Caco-2 (cell line): ENCODE results near the gene KIRREL3. TPM values are rescaled to one million over a fixed set of nuclear protein-coding genes. Genes with fewer than 3 reads are reported as not detected.

Experiments
- BruUV-seq: library from RNA; stranded (reverse); fragments of 400-500 nt; replicated peaks from 2 replicates; lab custom pipeline; 2021; lab: Mats Ljungman, UMichigan
- CTCF ChIA-PET: fragments of 300-600 bp; sonication (Branson Sonifier 250); formaldehyde crosslinking; loops from one replicate; lab custom pipeline; 2022; ENCODE audit warnings: antibody characterized with exemption; lab: Charles Lee
- POLR2A ChIA-PET: fragments of 300-600 bp; sonication (Branson Sonifier 250); formaldehyde crosslinking; loops from one replicate; lab custom pipeline; 2022; ENCODE audit warnings: antibody characterized with exemption; lab: Charles Lee
- DNase-seq, 2 experiments: peaks; one replicate each; pipeline versions ENCODE4 v3.0.0 to v3.0.0-alpha.2; 2020 to 2022
- H3K27me3 ChIP-seq: replicated peaks from 2 replicates; pipeline ENCODE4 v1.6.0; 2011; ENCODE audit warnings: low read length; ENCODE audit not compliant: control insufficient read depth, insufficient read depth
- H3K36me3 ChIP-seq: 2 replicates; pipeline ENCODE4 v1.5.1; 2011; ENCODE audit warnings: low read length; ENCODE audit not compliant: control insufficient read depth, insufficient read depth
- H3K4me1 ChIP-seq: fragments of 250-450 bp; sonication (Bioruptor Pico); 2 replicates; pipeline ENCODE4 v1.5.1; 2020; ENCODE audit warnings: mild to moderate bottlenecking
- H3K4me3 ChIP-seq: 2 replicates; pipeline ENCODE4 v1.5.1; 2011; ENCODE audit warnings: low read depth, mild to moderate bottlenecking, control low read depth, low read length
- H3K9me3 ChIP-seq: fragments of 250-450 bp; sonication (Bioruptor Pico); 2 replicates; pipeline ENCODE4 v1.5.1; 2020; ENCODE audit warnings: mild to moderate bottlenecking, moderate library complexity
- H3K27ac Mint-ChIP-seq: one replicate; pipeline ENCODE4 v1.8.0; 2022; ENCODE audit warnings: mixed read lengths; ENCODE audit not compliant: unreplicated experiment
- H3K27me3 Mint-ChIP-seq: one replicate; pipeline ENCODE4 v1.8.0; 2022; ENCODE audit warnings: mixed read lengths; ENCODE audit not compliant: insufficient read depth, unreplicated experiment
- H3K36me3 Mint-ChIP-seq: one replicate; pipeline ENCODE4 v1.8.0; 2022; ENCODE audit warnings: mild to moderate bottlenecking, mixed read lengths; ENCODE audit not compliant: insufficient read depth, unreplicated experiment
- H3K4me1 Mint-ChIP-seq: one replicate; pipeline ENCODE4 v1.8.0; 2022; ENCODE audit warnings: low read depth, mixed read lengths; ENCODE audit not compliant: unreplicated experiment
- H3K4me3 Mint-ChIP-seq: one replicate; pipeline ENCODE4 v1.8.0; 2022; ENCODE audit warnings: mild to moderate bottlenecking, moderate library complexity, mixed read lengths; ENCODE audit not compliant: unreplicated experiment
- H3K9me3 Mint-ChIP-seq: one replicate; pipeline ENCODE4 v1.8.0; 2022; ENCODE audit warnings: mixed read lengths; ENCODE audit not compliant: unreplicated experiment
- CTCF ChIP-seq, 2 experiments: fragments of 200-600 bp in 1 of 2; IDR thresholded peaks; 1 replicate in 1 of 2; 2 replicates in 1 of 2; pipeline versions ENCODE4 v1.5.1 to v1.8.0; 2011 to 2022; ENCODE audit warnings: antibody characterized with exemption in 1 of 2, control low read depth in 1 of 2, inconsistent platforms in 1 of 2, low read depth in 1 of 2, low read length in 1 of 2, mild to moderate bottlenecking in 1 of 2, moderate library complexity in 1 of 2; ENCODE audit not compliant: insufficient read depth in 1 of 2, severe bottlenecking in 1 of 2, unreplicated experiment in 1 of 2
- intact Hi-C: fragments of 100-400 bp; cut with micrococcal nuclease; formaldehyde crosslinking; loops from one replicate; pipeline ENCODE4 v1.10.0; 2022; ENCODE audit not compliant: unreplicated experiment
- total RNA-seq: library from RNA; stranded (reverse); gene quantifications from 2 replicates; pipeline ENCODE4 v1.2.3, GENCODE V29; 2022

Gene KIRREL3
- total RNA-seq, 1 experiment from 2014 or later: not detected

- ChIA-PET POLR2A (no interaction called here), CTCF (interaction anchor here (0.6 kb wide), 2 partner anchors 18 to 181 kb away, joined by 5 to 7 read pairs; no protein-coding TSS in a partner anchor)
- TF ChIP-seq CTCF (IDR thresholded peaks at IDR 0.05; ENCODE audit: insufficient read depth in 1 of 2, low read depth in 1 of 2, low read length in 1 of 2, severe bottlenecking in 1 of 2, unreplicated experiment in 1 of 2): peak; percentile 31 to 91
- intact Hi-C loops: loop anchor here (1.0 kb wide), 1 partner anchor 82 kb away; no protein-coding TSS in a partner anchor
- H3K4me3 Mint-ChIP-seq: no peak overlapping the region
- Histone ChIP-seq H3K27me3 (no peaks in the 10 kb centered on the region), H3K36me3 (no peaks in the 10 kb centered on the region), H3K4me1 (no peaks in the 10 kb centered on the region), H3K4me3 (no peak overlapping the region), H3K9me3 (no peaks in the 10 kb centered on the region)
- H3K27ac Mint-ChIP-seq: no peak overlapping the region
- no peaks in the 10 kb centered on the region for H3K27me3 Mint-ChIP-seq
- no TSS peak for BruUV-seq
- H3K4me1 Mint-ChIP-seq: no peaks in the 10 kb centered on the region
- no peaks in the 10 kb centered on the region for H3K36me3 Mint-ChIP-seq
- DNase-seq: peak in 1 of 2 experiments; percentile 51
- H3K9me3 Mint-ChIP-seq: no peaks in the 10 kb centered on the region
These were observed 608.5 kb downstream of the KIRREL3 start for GRCh38 chr11:126391970-126392632.

- intact Hi-C loops: no loop called here
- Mint-ChIP-seq H3K27ac (no peak overlapping the region), H3K9me3 (no peaks in the 10 kb centered on the region), H3K36me3 (no peaks in the 10 kb centered on the region), H3K4me1 (no peaks in the 10 kb centered on the region), H3K27me3 (no peaks in the 10 kb centered on the region), H3K4me3 (no peak overlapping the region)
- Histone ChIP-seq H3K9me3 (no peaks in the 10 kb centered on the region), H3K4me1 (no peaks in the 10 kb centered on the region), H3K36me3 (no peaks in the 10 kb centered on the region), H3K27me3 (no peaks in the 10 kb centered on the region), H3K4me3 (no peak overlapping the region)
- DNase-seq: no peak
- TF ChIP-seq CTCF (IDR thresholded peaks at IDR 0.05; ENCODE audit: insufficient read depth in 1 of 2, low read depth in 1 of 2, low read length in 1 of 2, severe bottlenecking in 1 of 2, unreplicated experiment in 1 of 2): no peak
- CTCF ChIA-PET: no interaction called here
- BruUV-seq: no TSS peak
- POLR2A ChIA-PET: no interaction called here
These were observed 609.1 kb downstream of the KIRREL3 start for GRCh38 chr11:126391286-126391954.

GRCh38 chr11:126390272-126390867 is 610.2 kb downstream of the KIRREL3 start:
- no peak overlapping the region for H3K4me3 Mint-ChIP-seq
- H3K4me1 Mint-ChIP-seq: no peaks in the 10 kb centered on the region
- H3K9me3 Mint-ChIP-seq: no peaks in the 10 kb centered on the region
- H3K27ac Mint-ChIP-seq: no peak overlapping the region
- Histone ChIP-seq H3K27me3 (no peaks in the 10 kb centered on the region), H3K9me3 (no peaks in the 10 kb centered on the region), H3K4me1 (no peaks in the 10 kb centered on the region), H3K36me3 (no peaks in the 10 kb centered on the region), H3K4me3 (no peak overlapping the region)
- BruUV-seq: no TSS peak
- ChIA-PET CTCF (interaction anchor here (0.6 kb wide), 2 partner anchors 80 to 86 kb away, joined by 3 to 6 read pairs; partner anchors contain the start of gene DCPS), POLR2A (no interaction called here)
- no peak for DNase-seq
- no peaks in the 10 kb centered on the region for H3K27me3 Mint-ChIP-seq
- TF ChIP-seq CTCF (IDR thresholded peaks at IDR 0.05; ENCODE audit: insufficient read depth in 1 of 2, low read depth in 1 of 2, low read length in 1 of 2, severe bottlenecking in 1 of 2, unreplicated experiment in 1 of 2): no peak
- intact Hi-C loops: no loop called here
- no peaks in the 10 kb centered on the region for H3K36me3 Mint-ChIP-seq
